HG03196 (cell line): ENCODE results near the gene MTARC2.
"Not testable (repeated sequence)": the region's sequence is repeated elsewhere in the genome, so short reads cannot be mapped to it uniquely, and the experiment has no call there.

ENCODE experiments used
- ATAC-seq: cut with Tn5 transposase; IDR thresholded peaks from one replicate; pipeline ENCODE4 v1.9.1; 2021; ENCODE audit not compliant: unreplicated experiment

Gene MTARC2

DNA sequence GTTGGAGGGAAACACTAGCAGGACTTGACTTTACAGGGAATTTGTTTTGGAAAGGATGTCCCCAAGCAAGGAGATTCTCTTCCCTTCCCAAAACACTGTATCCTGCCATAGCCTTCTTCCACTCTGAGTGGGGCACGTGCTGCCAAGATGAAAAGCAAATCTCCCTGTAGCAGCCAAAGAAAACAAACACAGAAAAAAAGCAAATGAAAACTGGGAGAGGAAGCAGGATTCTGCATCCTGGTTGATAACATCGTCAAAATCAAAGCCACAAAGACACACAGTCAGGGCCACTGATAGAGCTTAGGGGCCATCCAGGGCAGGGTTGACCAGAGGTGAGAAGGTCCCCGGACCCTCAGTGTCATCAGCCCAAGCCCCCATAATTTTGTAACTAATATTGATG, 16.0 kb upstream of the MTARC2 start:
- no peak for ATAC-seq

DNA sequence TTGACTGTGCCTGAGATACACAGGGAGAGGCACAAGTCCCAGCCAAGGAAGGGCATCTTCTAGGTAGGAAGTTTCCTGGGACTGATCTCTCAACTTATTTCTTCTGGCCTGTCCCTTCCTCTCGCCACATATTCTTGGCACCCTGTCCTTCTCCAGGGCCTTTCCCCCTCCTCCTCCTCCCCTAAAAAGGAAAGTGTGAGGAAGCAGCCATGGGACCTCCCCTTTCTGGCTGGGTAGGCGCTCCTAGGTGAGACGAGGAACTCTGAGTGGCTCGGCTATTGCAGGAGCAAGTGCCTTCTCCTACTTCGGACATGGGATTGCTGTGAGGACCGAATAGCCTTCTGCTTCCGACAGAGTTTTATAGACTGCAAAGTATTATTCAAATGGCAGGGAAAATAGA, 15.5 kb upstream of the MTARC2 start:
- ATAC-seq = peak; percentile 12

DNA sequence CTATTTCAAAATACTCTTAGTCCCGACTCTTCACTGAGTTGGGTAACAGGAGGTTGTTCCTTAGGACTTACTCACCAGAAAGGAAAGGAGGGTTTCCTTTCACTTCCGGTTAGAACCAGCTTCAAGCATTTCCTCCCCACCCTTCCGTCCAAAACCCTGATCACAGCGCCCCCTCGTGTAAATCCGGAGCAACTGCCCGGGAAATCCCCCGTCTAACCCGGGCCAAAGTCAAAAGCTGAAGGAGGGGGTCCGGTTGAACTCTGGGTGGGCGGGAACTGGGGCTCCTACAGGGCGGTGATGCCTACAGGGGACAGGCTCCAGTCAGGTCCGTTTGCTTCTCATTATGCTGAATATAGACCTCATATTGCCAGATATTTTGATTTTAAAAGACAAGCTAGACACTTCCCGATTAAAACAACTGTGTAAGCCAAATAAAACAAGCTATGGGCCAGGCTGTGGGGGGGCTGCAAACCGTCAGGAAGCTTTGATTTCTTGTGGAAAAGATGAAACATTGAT, 15.0 kb upstream of the MTARC2 start:
- ATAC-seq = peak; percentile 92

DNA sequence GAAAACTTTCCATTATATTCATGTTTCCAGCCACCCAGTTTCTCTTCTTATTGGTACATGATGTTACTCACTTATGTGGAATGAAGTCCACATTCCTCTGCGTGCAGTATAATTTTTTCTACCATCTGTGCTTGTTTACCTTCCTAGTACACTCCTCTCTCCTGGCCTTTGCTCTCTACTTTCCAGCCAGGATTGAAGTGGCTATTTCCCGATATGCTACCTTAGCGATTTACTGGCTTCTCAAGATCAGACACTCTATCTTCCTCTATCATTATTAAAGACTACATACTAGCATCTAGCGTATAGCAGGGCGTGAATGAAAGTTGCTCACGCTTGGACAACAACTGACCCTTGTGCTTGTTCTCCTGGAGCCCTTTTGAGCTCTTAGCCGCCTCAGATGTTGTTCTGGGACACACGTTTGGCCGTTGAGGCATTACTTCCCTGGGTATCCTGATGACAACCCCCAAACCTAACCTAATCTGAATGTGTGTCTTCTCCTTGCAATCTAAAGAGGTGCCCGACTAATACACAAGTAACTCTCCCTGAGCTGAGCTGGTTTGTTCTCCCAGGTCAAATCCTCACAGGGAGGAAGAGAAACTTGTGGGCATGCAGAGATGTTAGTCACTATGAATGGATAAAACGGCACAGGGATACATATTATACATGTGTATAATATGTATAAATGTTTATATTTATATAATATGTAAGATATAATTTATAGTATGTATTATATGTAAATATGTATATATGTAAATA, 13.4 kb upstream of the MTARC2 start:
- no peak for ATAC-seq

DNA sequence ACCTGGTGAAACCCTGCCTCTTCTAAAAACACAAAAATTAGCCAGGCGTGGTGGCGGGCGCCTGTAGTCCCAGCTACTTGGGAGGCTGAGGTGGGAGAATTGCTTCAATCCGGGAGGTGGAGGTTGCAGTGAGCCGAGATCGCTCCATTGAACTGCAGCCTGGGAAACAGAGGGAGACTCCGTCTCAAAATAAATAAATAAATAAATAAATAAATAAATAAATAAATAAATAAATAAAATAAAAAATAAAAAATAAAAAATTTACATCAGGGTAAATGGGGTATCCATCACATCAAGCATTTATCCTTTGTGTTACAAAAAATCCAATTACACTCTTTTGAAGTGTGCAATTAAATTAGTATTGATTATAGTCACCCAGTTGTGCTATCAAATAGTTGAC, 11.8 kb upstream of the MTARC2 start:
- ATAC-seq = not testable (repeated sequence)

DNA sequence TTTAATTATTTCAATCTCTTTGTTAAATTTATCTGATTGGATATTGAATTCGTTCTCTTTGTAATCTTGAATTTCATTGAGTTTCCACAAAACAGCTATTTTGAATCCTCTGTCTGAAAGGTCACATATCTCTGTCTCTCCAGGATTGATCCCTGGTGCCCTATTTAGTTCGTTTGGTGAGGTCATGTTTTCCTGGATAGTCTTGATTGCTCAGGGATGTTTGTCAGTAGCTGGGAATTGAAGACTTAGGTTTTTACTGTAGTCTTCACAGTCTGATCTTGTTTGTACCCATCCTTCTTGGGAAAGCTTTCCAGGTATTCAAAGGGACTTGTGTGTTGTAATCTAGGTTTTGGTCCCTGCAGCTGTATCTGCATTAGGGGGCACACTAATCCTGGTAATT, 6.8 kb upstream of the MTARC2 start:
- no peak for ATAC-seq

DNA sequence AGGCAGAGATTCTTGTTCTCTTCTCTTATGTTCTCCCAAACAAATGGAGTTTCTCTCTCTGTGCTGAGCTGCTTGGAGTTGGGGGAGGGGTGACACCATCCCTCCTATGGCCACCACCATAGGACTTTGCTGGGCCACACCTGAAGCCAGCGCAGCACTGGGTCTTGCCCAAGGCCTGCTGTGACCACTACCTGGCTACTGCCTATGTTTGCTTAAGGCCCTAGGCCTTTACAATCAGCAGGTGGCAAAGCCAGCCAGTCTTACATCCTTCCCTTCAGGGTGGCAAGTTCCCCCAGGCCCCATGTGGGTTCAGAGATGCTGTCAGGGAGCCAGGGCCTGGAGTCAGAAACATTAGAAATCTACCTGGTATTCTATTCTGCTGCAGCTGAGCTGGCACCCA, 6.3 kb upstream of the MTARC2 start:
- ATAC-seq = no peak

DNA sequence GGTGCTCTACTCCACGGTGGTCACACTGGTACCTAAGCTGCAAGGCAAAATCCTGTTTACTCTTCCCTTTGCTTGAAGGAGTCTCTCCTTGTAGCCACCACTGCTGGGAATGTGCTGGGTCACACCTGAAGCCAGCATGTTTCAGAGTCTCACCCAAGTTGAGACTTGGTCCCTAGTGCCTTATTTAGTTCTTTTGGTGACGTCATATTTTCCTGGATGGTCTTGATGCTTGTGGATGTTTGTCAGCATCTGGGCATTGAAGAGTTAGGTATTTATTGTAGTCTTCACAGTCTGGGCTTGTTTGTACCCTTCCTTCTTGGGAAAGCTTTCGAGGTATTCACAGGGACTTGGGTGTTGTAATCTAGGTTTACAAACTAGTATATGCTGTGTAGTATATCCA, 5.6 kb upstream of the MTARC2 start:
- no peak for ATAC-seq

DNA sequence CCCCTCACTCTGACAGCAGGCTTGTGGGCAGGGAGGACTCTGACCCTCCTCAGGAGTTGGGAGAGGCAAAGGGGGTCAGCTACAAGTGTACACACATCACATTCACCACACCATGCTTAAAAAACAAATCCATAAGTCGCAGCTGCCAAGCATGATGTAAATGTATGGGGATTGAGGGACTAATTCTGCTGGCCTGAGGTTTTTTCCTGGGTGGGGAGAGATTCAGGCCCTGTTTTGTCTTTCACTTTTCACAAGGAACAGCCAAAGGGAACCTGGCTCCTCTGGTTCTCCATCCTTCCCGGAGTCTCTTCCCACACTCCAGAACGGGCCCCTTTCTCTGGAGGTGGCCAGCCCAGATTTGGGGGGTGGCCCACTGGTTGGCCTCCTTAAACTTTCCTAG, 1.3 kb upstream of the MTARC2 start:
- ATAC-seq = no peak

DNA sequence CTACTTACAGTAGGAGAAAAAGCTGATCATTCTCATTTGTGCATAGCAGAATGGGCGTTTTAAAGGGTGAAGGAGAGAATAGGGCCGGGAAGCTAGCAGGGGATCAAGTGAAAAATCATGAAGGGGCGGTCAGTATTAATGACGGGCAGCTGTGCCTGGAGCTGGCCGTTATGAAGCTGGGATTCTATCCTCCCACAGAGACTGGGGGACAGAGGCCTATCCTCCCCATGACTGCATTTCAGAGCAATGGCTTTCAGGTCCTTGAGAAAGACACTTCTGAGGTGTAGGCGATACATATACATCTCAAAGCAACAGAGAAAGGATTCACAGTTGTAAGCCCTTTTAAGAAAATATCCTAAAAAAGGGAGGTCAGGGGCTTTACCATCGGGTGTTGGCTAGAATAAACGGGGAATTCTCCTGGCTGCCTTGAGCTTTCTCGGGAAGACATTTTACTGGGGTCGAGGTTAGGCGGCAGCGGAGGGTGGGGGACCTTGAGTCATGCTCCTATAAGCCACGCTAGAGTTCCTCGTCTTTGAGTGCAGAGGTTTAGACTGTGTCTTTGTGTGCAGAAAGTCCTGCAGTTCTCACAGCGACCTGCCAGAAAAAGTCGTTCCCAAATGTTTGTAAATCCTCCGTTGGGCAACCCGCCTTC, 559 bp upstream of the MTARC2 start:
- ATAC-seq = no peak

DNA sequence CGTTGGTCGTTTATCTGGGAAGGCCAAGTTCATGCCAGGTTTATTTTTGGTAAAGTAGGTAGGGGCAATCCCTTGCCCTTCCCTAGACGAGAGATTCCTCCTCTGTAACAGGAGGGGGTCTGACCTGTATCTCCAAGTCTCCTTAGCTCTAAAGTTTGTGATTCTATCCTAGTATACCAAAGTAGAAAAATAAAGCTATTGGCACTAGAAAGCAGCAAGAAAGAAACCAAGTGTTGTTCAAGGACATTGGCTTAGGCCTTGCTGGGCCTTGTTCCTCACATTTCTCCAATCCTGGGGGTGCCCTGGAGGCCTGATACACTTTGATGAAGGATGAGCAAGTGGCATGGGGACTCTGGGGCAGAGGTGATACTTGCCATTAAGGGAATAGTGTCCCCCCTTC, 814 bp downstream of the MTARC2 start:
- no peak for ATAC-seq

DNA sequence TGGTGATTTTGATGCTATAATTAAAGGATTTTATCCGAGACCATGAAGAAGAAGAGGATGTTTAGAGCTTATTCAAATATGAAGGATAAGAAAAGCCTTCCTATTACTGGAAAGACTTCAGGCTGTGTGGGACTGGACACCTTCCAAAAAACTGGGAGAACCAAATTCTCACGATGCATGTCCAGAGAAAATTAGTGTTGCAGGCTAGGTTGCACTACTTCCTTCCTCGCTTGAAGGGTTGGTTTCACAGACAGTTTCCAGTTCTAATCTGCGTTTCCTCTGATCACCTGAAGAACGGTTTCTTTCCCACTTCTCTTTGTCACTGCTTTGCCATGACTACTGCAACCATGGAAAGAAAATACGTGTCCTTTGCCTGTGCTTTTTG, 2.0 kb downstream of the MTARC2 start:
- ATAC-seq = no peak

DNA sequence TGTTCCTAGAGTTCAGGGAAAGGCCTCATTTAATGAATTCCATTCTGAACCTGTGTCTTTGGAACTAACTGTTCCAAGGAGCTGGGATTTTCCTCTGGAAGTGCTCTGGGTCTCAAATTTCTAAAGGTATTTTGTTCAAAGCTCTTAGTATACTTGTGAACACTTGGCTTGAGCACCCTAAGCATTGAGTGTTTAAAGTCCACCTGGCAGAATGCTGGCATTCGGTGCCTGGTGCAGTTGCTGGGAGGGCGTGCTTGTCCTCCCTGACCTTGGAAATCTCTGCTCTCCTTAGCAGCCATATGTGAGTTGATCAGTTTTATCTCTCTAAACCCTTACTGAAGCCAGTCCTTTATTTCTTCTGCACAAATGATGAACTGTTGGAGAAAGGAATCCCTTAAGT, 3.0 kb downstream of the MTARC2 start:
- no peak for ATAC-seq

DNA sequence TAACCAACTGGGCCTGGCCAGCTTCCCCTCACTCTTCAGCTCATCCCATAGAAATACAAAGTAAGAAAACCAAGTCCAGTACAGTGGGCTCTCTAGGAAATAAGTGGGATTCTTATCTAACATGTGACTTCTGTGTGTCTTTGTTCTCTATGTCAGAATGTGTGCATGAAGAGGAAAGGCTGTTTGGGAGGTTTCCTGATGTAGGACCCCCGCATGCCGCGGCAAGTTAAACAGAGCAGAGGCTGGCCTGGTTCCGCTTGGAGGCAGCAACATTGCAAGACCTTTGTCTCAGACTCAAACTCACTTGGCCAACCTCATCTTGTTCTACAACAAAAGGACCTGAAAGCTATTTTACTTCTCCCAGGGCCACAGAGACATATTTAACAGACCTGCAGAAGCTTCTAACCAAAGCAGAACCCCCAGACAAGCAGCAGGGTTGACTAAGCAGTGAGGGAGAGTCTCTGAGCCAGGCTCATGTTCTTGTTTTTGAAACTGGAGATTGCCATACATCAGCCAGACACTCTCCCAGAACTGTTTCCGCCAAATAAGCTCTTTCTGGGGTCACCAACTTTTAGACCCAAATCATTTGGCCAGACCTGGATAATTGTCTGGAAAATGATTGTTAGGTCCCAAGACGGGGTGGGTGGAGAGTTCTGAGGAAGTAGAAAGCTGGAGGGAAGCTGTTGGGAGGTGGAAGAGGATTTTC, 6.2 kb downstream of the MTARC2 start:
- no peak for ATAC-seq

DNA sequence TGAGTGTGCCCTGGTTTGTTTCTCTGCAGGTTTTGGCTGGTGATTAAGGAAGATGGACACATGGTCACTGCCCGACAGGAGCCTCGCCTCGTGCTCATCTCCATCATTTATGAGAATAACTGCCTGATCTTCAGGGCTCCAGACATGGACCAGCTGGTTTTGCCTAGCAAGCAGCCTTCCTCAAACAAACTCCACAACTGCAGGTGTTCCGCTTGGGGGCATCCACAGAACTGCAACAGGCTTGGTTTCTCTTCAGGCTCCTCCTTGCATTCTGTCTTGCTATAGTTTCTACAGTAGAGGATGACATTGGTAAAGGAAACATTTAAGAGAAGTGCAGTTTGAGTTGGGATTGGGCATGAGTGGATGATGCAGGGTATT, 6.8 kb downstream of the MTARC2 start:
- no peak for ATAC-seq

DNA sequence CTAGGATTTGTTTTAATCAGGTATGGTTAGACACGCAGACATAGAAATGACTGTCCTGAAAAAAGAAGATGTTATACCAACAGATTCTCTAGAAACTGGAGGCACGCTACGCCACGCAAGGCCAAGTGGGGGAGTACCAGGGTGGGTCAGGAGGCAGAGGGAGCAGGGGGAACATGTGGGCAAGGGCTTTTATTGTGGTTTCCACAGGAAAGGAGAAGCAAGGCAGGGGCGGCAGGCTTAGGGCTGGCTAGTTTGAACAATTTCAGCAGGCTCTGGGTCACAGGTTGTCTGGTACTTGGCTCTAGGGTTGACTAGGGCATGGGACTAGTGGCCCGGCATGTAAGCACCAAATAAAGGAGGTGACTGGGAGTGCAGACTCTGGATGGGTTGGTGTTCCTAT, 7.2 kb downstream of the MTARC2 start:
- no peak for ATAC-seq

DNA sequence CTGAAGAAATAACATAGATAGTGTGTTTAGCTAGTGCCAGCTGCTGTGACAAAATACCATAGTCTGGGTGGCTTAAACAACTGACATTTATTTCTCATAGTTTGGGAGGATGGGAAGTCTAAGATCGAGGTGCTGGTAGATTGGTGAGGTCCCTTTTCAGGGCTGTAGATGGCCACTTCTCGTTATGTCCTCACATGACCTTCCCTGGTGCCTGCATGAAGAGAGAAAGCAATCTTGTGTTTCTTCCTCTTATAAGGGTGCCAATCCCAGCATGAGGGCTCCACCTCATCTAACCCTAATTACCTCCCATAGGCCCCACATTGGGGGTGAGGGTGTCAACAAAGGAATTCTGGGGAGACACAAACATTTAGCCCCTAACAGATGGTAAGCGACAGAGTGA, 9.3 kb downstream of the MTARC2 start:
- no peak for ATAC-seq

DNA sequence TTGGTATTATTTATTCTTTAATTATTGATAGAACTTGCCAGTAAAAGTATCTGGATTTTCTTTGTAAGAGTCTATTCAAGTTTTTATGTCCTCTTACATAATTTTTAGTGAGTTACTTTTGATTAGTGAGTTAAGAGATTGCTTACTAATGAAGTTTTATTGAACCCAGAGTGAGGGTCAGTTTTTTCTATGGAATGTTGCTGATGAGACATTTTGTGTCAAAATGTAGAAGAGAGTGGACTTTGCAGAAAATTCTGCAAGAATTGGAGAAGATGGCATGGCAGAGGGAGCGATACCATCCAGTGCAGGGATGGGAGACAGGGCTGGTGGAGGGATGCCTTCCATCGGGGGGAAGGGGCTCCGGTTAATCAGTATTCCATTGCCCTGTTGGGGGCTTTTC, 11.0 kb downstream of the MTARC2 start:
- ATAC-seq = no peak

DNA sequence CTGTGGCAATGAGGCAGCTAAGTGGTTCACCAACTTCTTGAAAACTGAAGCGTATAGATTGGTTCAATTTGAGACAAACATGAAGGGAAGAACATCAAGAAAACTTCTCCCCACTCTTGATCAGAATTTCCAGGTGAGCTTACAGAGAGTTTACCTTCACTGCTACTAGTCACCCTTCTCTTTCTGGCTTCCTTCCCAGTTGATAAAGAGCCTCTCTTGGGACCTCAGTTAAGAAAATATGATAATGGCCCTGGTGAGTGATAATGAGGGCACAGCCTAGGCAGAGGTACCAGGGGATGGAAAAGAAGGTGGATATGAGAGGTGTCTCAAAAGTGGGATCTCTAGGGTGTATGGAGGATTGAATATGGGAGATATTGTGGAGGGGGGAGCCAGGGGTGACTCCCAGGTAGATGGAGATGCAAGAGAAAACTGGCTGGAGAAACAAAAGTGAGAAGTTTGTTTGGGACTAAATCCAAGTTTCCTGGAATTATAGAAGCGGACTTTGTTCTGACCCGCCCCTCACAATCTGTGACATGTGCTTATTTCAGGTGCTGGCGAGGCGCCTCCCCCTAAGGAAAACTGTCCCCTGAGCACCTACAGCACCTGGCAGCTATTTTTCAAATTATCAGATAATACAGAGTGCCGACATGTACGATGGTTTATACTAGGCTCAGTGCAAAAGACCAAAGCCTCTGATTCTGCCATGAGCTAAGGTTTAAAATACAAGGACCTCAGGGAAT, 13.7 kb downstream of the MTARC2 start:
- no peak for ATAC-seq

DNA sequence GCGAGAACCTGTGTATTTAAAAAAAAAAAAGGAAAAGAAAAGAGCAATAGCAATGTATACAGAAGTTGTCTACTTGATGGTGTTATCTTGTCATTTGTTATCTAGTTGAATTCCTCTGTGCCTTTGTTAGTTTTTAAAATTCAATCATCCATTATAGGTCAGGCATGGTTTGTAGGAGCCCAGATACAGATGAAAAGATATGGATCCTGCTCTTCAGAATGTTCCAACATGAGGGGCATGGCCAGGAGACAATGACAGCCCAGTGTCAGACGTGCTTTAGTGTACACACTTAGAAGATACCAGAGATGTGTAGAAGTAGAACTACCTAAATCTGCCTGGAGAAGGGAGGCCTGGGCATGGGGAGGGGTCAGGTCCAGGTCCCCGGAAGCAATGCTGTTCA, 16.6 kb downstream of the MTARC2 start:
- ATAC-seq = no peak

DNA sequence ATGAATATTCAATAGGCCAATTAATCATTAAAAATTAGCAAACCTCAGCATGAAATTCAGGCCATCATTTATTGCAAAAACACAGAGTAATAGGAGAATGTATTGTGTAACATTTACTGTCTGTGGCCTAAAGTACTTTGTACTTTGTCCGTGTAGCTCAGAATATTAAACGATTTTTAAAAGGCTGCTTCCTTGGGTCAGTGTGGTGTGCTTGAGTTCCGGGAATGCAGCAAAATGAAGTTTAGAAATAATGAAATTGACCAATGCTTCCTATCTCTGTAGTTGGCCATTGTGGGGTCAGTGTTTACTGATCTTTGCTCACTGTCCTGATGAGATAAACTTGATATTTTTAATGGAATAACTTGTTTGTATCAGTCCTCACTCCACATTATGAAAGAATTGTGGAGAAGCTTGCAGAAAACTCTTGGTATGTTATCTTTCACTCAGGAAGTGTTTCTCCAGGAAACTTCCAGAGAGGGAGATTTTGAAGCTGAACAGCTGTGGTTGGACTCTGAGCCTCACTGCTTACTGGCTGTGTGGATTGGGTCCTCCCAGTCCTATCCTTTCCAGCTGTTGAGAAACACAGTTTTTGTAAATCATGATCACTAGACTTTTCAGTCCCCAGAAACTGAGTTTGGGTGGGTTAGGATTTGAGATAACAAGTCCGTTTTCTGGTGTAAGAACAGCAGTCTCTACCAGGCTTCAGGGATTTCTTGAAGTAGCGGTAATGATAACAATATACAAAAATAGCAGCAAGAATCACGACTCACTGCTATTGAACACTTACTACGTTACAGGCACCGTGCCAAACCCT, 19.4 kb downstream of the MTARC2 start:
- ATAC-seq = no peak
